ENCODE measurements around the gene F13A1. TPM values are rescaled to one million over a fixed set of nuclear protein-coding genes. Genes with fewer than 3 reads are reported as not detected.

The F13A1 gene
- polyA plus RNA-seq, 1 of the 3 experiments (the other 2 are of a cell fraction), result not detected

- Histone ChIP-seq H4K20me1 (ENCODE audit: insufficient read depth) (no peaks in the 10 kb centered on the region), H3K79me2 (ENCODE audit: insufficient read depth) (no peaks in the 10 kb centered on the region), H3K4me1 (ENCODE audit: control insufficient read depth in 1 of 2, insufficient read depth in 2 of 2, low read depth in 1 of 2, low read length in 1 of 2) (no peaks in the 10 kb centered on the region), H3K27ac (ENCODE audit: low read depth in 2 of 2, low read length in 1 of 2) (no peak overlapping the region), H3K9ac (no peak overlapping the region), H3K4me3 (ENCODE audit: low read depth in 2 of 2, low read length in 1 of 2) (no peak overlapping the region), H3K36me3 (replicated peaks in 1 of 2; ENCODE audit: control insufficient read depth in 1 of 2, insufficient read depth in 2 of 2, low read length in 1 of 2) (no peaks in the 10 kb centered on the region), H3F3A (replicated peaks; ENCODE audit: insufficient read depth) (no peaks in the 10 kb centered on the region), H3K9me3 (no peaks in the 10 kb centered on the region), H2AFZ (ENCODE audit: low read depth) (no peak overlapping the region), H3K9me2 (no peaks in the 10 kb centered on the region), H3K4me2 (no peak overlapping the region), H3K27me3 (ENCODE audit: insufficient read depth) (no peaks in the 10 kb centered on the region; the same call in 1 of the 2 replicates)
- TF ChIP-seq POLR2AphosphoS5 (IDR thresholded peaks at IDR 0.05; ENCODE audit: low read depth, low read length) (no peak), CTCF (IDR thresholded peaks at IDR 0.05) (no peak), TAF1 (IDR thresholded peaks at IDR 0.05; ENCODE audit: borderline replicate concordance, low read depth, low read length) (no peak)
- ChIA-PET CTCF (no interaction called here), POLR2A (no interaction called here)
- no peak for DNase-seq
- 0% methylated on average over 5 of the region's 5 CpGs for WGBS (ENCODE audit: low lambda C conversion rate)
Measured at GRCh38 chr6:6348256-6348655, 27.8 kb upstream of the F13A1 start.

GRCh38 chr6:6346427-6347023, 26.1 kb upstream of the F13A1 start:
- ChIA-PET POLR2A (no interaction called here), CTCF (no interaction called here)
- Histone ChIP-seq H3K4me2 (no peak overlapping the region), H3K27me3 (ENCODE audit: insufficient read depth) (no peaks in the 10 kb centered on the region; the same call in 1 of the 2 replicates), H3K36me3 (replicated peaks in 1 of 2; ENCODE audit: control insufficient read depth in 1 of 2, insufficient read depth in 2 of 2, low read length in 1 of 2) (no peaks in the 10 kb centered on the region), H3K9me2 (no peaks in the 10 kb centered on the region), H3K9me3 (no peaks in the 10 kb centered on the region), H3K79me2 (ENCODE audit: insufficient read depth) (no peaks in the 10 kb centered on the region), H3K9ac (no peak overlapping the region), H3K4me1 (ENCODE audit: control insufficient read depth in 1 of 2, insufficient read depth in 2 of 2, low read depth in 1 of 2, low read length in 1 of 2) (no peaks in the 10 kb centered on the region), H3K4me3 (ENCODE audit: low read depth in 2 of 2, low read length in 1 of 2) (no peak overlapping the region), H3F3A (replicated peaks; ENCODE audit: insufficient read depth) (no peaks in the 10 kb centered on the region), H4K20me1 (ENCODE audit: insufficient read depth) (no peaks in the 10 kb centered on the region), H3K27ac (ENCODE audit: low read depth in 2 of 2, low read length in 1 of 2) (no peak overlapping the region), H2AFZ (ENCODE audit: low read depth) (no peak overlapping the region)
- no peak for TF ChIP-seq NFIC (IDR thresholded peaks at IDR 0.05; ENCODE audit: borderline replicate concordance)
- no peak for TF ChIP-seq RFX5 (IDR thresholded peaks at IDR 0.05; ENCODE audit: low read length)
- TF ChIP-seq FOXM1 (IDR thresholded peaks at IDR 0.05; ENCODE audit: low read depth), result no peak
- TF ChIP-seq EP300 (IDR thresholded peaks at IDR 0.05; ENCODE audit: borderline replicate concordance in 1 of 2, low read depth in 1 of 2, low read length in 1 of 2), result no peak
- no peak for TF ChIP-seq ELF1 (IDR thresholded peaks at IDR 0.05)
- DNase-seq, result no peak
- WGBS (ENCODE audit: low lambda C conversion rate), result 2% methylated on average over 3 of the region's 3 CpGs

GRCh38 chr6:6333501-6333900, 13.0 kb upstream of the F13A1 start:
- no peaks in the 10 kb centered on the region; a peak in 1 of 4 replicates for H3K4me1 ChIP-seq (ENCODE audit: control insufficient read depth in 1 of 2, insufficient read depth in 2 of 2, low read depth in 1 of 2, low read length in 1 of 2)
- peak overlapping the region; percentile 8; the same call in 1 of the 2 replicates for H3K4me2 ChIP-seq
- H2AFZ ChIP-seq (ENCODE audit: low read depth), result no peak overlapping the region
- POLR2A ChIA-PET, result no interaction called here
- H3K27me3 ChIP-seq (ENCODE audit: insufficient read depth), result no peaks in the 10 kb centered on the region
- no peak for DNase-seq
- H3K36me3 ChIP-seq (replicated peaks in 1 of 2; ENCODE audit: control insufficient read depth in 1 of 2, insufficient read depth in 2 of 2, low read length in 1 of 2), result no peaks in the 10 kb centered on the region
- peaks cover 4% of the 10 kb centered on the region for H3F3A ChIP-seq (replicated peaks; ENCODE audit: insufficient read depth)
- no peak overlapping the region for H3K4me3 ChIP-seq (ENCODE audit: low read depth in 2 of 2, low read length in 1 of 2)
- H3K9me3 ChIP-seq, result no peaks in the 10 kb centered on the region
- no peaks in the 10 kb centered on the region for H3K79me2 ChIP-seq (ENCODE audit: insufficient read depth)
- H3K9me2 ChIP-seq, result no peaks in the 10 kb centered on the region
- H3K9ac ChIP-seq, result no peak overlapping the region
- 25% methylated on average over 1 of the region's 1 CpG for WGBS (ENCODE audit: low lambda C conversion rate)
- CTCF ChIA-PET, result no interaction called here
- no peaks in the 10 kb centered on the region for H4K20me1 ChIP-seq (ENCODE audit: insufficient read depth)
- H3K27ac ChIP-seq (ENCODE audit: low read depth in 2 of 2, low read length in 1 of 2), result no peak overlapping the region
- TF ChIP-seq FOXJ3 (CRISPR knock-in tag; IDR thresholded peaks at IDR 0.05), result no peak
- no peak for TF ChIP-seq RAD21 (IDR thresholded peaks at IDR 0.05; ENCODE audit: low read length)
- TF ChIP-seq TEAD4 (IDR thresholded peaks at IDR 0.05; ENCODE audit: borderline replicate concordance, insufficient read depth), result no peak
- TF ChIP-seq USF2 (IDR thresholded peaks at IDR 0.05; ENCODE audit: borderline replicate concordance, low read depth, low read length), result no peak
- no peak for TF ChIP-seq USF1 (IDR thresholded peaks at IDR 0.05; ENCODE audit: borderline replicate concordance, low read depth)
- TF ChIP-seq IRF3 (IDR thresholded peaks at IDR 0.05; ENCODE audit: low read depth, low read length), result no peak
- no peak for TF ChIP-seq TAF1 (IDR thresholded peaks at IDR 0.05; ENCODE audit: borderline replicate concordance, low read depth, low read length)
- no peak for TF ChIP-seq CHD2 (IDR thresholded peaks at IDR 0.05; ENCODE audit: low read length, partially characterized antibody)
- TF ChIP-seq CTCF (IDR thresholded peaks at IDR 0.05), result no peak

All from SK-N-SH (cell line).